Stimulated activated CD4-positive, alpha-beta T cell treated with anti-CD3 and anti-CD28 coated beads, Interleukin-15, amount 100 ng/mL, for 24 hours (primary cell): ENCODE measurements around the gene ACOX3.

ENCODE experiments used
- DNase-seq: peaks from one replicate; pipeline ENCODE4 v3.0.0-alpha.2; 2020

The ACOX3 gene

DNA sequence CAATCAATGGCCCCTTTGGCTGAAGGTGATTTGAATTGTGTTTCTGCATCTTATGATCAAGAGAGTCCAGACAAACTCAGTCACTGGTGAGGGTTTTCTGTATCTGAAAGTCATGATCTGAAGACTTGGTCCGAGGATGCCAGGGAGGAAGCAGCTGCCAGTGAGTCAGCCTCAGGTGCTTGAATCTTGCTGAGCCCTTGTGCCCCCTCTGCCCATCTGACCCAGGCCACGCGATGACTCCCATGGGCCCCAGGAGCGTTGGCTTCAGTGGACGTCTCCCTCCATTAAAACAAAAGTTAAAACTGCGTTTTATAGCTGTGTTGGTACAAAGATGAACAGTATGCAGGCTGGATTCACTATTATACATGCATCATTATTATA lies 109.0 kb downstream of the ACOX3 start:
- DNase-seq: no peak

- no peak for DNase-seq
These were observed 109.5 kb downstream of the ACOX3 start for GRCh38 chr4:8330821-8331574.

GRCh38 chr4:8329859-8330761 lies 110.4 kb downstream of the ACOX3 start:
- DNase-seq: no peak

- DNase-seq: no peak
These were observed 111.0 kb downstream of the ACOX3 start for GRCh38 chr4:8329560-8329858.

GRCh38 chr4:8328866-8329559 lies 111.5 kb downstream of the ACOX3 start:
- DNase-seq: no peak

DNA sequence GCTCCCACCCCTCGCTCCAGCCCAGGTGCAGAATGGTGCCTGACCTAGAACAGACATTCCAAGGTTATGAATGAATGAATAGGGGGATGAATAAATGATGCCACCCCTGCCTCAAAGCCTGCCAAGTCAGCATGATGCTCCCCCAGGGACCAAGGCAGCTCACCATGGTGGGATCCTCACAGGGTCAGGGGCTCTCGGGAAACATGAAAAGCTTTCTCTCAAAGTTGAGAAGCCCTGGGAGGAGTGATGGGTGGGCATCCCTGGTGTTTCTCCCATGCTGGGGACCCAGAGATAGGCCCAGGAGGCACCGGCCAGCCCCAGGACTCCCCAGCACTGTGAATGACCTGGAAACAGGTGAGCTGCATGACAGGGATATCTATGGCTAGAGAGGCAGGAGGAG lies 112.1 kb downstream of the ACOX3 start:
- DNase-seq: no peak

DNA sequence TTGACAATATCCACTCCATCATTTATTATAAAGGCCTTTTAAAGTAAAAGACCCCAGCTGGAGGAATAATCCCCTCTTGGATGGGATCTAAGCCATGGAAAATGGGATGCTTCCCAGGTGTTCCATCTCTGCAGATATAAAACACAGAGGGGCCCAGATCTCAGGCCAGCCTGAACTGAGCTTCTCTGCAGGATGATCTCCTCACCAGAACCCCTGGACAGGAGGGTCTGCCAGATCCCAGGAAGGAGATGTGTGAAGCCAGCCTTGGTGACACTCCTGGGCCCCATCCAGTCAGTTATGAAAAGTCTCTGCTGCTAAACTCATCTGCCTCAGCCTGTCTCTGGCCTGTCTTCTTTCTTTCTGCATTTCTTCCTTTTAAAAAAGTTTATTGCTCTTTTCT lies 114.3 kb downstream of the ACOX3 start:
- DNase-seq: no peak

GRCh38 chr4:8325291-8325973 lies 115.1 kb downstream of the ACOX3 start:
- DNase-seq: no peak

- no peak for DNase-seq
These were observed 115.8 kb downstream of the ACOX3 start for GRCh38 chr4:8324640-8325239.

GRCh38 chr4:8323947-8324555 lies 116.5 kb downstream of the ACOX3 start:
- no peak for DNase-seq

DNA sequence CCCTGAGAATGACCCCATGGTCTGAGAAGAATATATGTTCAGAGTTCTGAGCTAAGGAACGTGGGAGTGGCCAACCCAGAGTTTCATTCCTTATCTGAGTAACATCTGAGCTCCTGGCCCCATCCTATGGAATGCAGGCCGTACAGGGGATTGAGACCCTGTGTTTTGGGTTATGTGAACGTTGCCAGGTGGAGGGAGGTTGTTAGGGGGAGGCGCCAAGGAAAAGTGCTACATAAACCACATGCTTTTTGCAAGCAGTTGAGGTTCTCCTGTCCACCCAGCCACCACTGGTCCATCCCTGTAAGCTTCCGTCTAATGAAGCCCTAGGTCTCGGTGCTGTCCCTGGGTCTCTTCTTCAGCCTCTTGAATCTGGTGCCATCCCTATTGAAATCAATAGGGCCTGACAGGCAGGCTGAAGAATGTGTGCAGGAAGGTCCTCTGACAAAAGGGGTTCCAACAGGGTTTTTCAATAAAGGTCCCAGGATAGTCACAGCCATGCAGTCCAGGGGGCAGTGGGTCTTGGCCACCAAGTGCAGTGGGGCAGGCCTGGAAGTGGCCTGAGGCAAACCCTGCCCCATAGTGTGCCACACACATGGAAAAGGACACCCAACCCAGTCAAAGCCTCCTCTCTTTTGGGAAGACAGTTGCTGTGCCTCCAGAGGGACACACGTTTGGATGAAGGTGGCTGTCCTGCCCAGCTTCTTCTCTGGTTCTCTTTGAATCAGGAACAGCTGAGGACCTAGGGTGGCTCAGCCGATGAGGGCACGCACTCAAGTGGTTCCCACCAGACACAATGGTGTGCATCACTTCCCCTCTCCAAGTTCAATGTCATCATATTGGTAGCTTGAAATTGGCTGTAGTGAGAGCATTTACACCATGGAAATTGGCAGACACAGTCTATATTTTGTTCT lies 117.5 kb downstream of the ACOX3 start:
- no peak for DNase-seq

GRCh38 chr4:8321771-8322170 lies 118.8 kb downstream of the ACOX3 start:
- DNase-seq: no peak

- no peak for DNase-seq
These were observed 119.3 kb downstream of the ACOX3 start for GRCh38 chr4:8321220-8321619.

GRCh38 chr4:8320386-8320750 lies 120.2 kb downstream of the ACOX3 start:
- no peak for DNase-seq

GRCh38 chr4:8319731-8320385 lies 120.7 kb downstream of the ACOX3 start:
- DNase-seq: no peak

DNA sequence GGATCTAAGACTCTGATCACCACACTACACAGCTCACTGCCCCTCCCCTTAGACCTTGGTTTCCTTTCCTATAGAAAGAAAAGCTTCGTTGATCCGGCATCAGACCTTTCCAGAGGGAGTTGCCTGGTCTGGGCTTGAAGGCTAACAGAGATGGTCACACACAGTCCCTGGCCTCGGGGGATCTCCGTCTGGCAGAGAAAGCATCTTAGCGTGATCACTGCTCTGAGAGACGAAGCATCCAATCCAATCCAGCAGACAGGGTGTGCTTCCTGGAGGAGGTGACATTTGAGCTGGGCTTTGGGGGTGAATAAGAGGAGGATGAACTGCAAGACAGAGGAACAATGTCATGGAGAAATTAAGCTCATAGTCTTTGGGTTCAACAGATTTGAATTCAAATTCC lies 121.5 kb downstream of the ACOX3 start:
- DNase-seq: no peak

DNA sequence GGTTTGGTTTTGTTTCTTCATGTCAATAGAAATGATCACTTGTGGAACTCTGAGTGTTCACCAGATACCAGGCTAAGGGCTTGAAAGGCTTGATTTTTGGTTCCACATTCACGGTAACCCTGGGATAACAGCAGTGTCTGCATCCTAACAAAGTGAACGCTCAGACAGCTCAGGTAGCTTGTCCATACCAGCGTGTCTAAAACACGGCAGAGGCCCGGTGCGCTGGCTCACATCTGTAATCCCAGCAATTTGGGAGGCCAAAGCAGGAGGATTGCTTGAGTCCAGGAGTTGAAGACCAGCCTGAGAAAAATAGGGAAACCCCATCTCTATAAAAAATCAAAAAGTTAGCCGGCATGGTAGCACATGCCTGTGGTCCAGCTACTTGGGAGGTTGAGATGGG lies 122.0 kb downstream of the ACOX3 start:
- no peak for DNase-seq

- DNase-seq: no peak
These were observed 123.0 kb downstream of the ACOX3 start for GRCh38 chr4:8317474-8317873.

DNA sequence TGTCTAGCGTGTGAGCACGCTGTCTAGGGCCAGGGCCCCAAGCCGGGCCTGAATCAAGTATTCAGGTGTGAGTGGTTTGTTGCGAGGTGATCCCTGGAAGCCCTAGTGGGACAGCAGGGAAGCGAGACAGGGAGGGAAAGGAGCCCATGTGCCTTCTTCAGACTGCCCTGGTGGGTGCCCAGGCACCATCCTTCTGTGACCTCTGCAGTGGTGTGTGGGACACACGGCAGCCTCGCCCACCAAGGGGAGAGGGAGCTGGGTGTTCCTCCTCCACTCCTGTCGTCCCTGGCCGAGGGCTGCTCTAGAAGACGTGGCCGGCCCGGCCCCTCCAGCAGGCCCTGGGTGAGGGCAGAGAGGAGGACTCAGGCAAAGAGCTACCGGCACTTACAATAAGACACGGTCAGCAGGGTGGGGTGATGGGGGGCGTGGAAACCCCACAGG lies 123.6 kb downstream of the ACOX3 start:
- DNase-seq: no peak
